OCI-LY7 (cell line): Measurements from ENCODE around the gene RBM19.

ENCODE experiments used
- EZH2phosphoT487 ChIP-seq: fragments of 200-600 bp; sonication (generic); IDR thresholded peaks from 2 replicates; pipeline ENCODE4 v1.6.1; 2018; ENCODE audit warnings: low read depth, borderline replicate concordance, mild to moderate bottlenecking, mixed run types, antibody characterized with exemption, low read length, moderate library complexity, mixed read lengths
- TF ChIP-seq, protein P1 (sequence below): fragments of 200-600 bp; sonication (generic); conservative IDR thresholded peaks from 2 replicates; pipeline ENCODE4 v1.5.1; 2014; ENCODE audit warnings: mild to moderate bottlenecking, antibody characterized with exemption, low read length, moderate library complexity, mixed read lengths

DNA sequence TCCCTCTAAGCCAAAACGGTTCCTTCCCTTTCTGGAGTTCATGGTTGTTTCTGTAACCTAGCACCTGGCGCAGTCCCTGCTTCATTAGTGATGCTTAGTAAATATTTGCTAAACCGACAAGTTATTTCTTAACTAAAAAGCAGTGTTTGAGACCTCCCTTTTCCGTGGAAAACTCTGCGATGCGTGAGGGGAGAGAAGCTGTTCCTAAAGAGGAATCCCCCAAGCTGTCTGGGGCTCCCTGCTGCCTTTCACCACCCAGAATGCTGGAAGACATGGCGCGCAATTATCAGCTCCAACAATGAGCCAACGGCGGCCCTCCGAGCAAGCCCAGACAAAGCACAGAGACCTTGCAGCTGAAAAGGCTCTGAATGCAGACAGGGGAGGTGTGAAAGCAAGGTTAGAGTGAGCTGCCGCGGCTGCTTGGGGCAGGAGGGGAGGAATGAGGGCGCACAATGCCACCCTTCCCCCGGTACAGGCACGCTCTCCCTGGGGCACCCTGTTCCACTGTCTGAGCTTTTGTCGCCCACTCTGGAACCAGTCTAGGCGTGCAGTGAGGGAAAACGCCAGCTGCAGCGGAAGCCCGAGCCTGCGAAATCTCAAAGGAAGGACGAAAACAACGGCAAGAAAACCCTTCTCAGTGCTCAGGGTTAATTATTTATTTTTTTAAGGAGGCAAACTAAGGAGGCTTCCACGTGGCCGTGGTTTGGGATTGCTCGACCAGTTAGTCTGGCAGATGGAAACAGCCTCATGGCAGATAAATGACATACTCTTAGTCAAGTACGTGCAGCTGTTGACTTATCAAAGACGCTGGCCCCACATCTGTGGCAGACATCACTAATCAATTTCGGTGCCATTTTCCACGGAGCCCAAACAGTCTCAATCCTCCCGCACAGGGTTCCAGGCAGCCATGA lies 66.3 kb downstream of the RBM19 start:
- TF ChIP-seq, protein P1, sequence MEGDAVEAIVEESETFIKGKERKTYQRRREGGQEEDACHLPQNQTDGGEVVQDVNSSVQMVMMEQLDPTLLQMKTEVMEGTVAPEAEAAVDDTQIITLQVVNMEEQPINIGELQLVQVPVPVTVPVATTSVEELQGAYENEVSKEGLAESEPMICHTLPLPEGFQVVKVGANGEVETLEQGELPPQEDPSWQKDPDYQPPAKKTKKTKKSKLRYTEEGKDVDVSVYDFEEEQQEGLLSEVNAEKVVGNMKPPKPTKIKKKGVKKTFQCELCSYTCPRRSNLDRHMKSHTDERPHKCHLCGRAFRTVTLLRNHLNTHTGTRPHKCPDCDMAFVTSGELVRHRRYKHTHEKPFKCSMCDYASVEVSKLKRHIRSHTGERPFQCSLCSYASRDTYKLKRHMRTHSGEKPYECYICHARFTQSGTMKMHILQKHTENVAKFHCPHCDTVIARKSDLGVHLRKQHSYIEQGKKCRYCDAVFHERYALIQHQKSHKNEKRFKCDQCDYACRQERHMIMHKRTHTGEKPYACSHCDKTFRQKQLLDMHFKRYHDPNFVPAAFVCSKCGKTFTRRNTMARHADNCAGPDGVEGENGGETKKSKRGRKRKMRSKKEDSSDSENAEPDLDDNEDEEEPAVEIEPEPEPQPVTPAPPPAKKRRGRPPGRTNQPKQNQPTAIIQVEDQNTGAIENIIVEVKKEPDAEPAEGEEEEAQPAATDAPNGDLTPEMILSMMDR = no peak
- no peak for TF ChIP-seq EZH2phosphoT487
